CD8-positive, alpha-beta memory T cell (primary cell): ENCODE measurements around the gene LRRTM4. TPM values are rescaled to one million over a fixed set of nuclear protein-coding genes. Genes with fewer than 3 reads are reported as not detected.
"Not testable (repeated sequence)": the region's sequence is repeated elsewhere in the genome, so short reads cannot be mapped to it uniquely, and the experiment has no call there.

Experiments
- CTCF ChIA-PET: fragments of 350-600 bp; sonication (Branson Sonifier 250); formaldehyde crosslinking; loops from one replicate; lab custom pipeline; 2021; ENCODE audit warnings: antibody characterized with exemption; lab: Charles Lee
- POLR2A ChIA-PET: fragments of 350-600 bp; sonication (Branson Sonifier 250); formaldehyde crosslinking; loops from one replicate; lab custom pipeline; 2021; ENCODE audit warnings: antibody characterized with exemption; lab: Charles Lee
- DNase-seq, 5 donors: peaks; one replicate each; pipeline versions ENCODE4 v3.0.0 to v3.0.0-alpha.2; 2020 to 2022; ENCODE audit warnings: mixed read lengths in 1 of 5
- H3K27ac ChIP-seq: one replicate; pipeline ENCODE4 v1.7.0; 2013; ENCODE audit warnings: low read depth, mild to moderate bottlenecking, low read length, moderate library complexity
- H3K27me3 ChIP-seq: 2 replicates; pipeline ENCODE4 v1.7.0; 2013; ENCODE audit warnings: low read length, mild to moderate bottlenecking; ENCODE audit not compliant: insufficient read depth, poor library complexity, severe bottlenecking
- H3K36me3 ChIP-seq: 2 replicates; pipeline ENCODE4 v1.7.0; 2013; ENCODE audit warnings: mild to moderate bottlenecking, low read length, moderate library complexity; ENCODE audit not compliant: insufficient read depth
- H3K4me1 ChIP-seq: 2 replicates; pipeline ENCODE4 v1.7.0; 2013; ENCODE audit warnings: mild to moderate bottlenecking, low read length, moderate library complexity; ENCODE audit not compliant: insufficient read depth
- H3K4me3 ChIP-seq: 2 replicates; pipeline ENCODE4 v1.7.0; 2013; ENCODE audit warnings: mild to moderate bottlenecking, low read length
- H3K9me3 ChIP-seq: 2 replicates; pipeline ENCODE4 v1.7.0; 2013; ENCODE audit warnings: mild to moderate bottlenecking, low read length
- H3K27ac Mint-ChIP-seq, 8 donors: one replicate each; pipeline ENCODE4 v1.8.0; 2020 to 2021; ENCODE audit warnings: mixed read lengths in 8 of 8, mild to moderate bottlenecking in 6 of 8, inconsistent platforms in 3 of 8, moderate library complexity in 3 of 8
- H3K27me3 Mint-ChIP-seq, 2 donors: one replicate each; pipeline ENCODE4 v1.8.0; 2020 to 2021; ENCODE audit warnings: mixed read lengths in 2 of 2, mild to moderate bottlenecking in 1 of 2, moderate library complexity in 1 of 2
- H3K36me3 Mint-ChIP-seq, 3 donors: one replicate each; pipeline ENCODE4 v1.8.0; 2020 to 2021; ENCODE audit warnings: mixed read lengths in 3 of 3, inconsistent platforms in 1 of 3, mild to moderate bottlenecking in 1 of 3
- H3K4me1 Mint-ChIP-seq, 3 donors: one replicate each; pipeline ENCODE4 v1.8.0; 2020 to 2021; ENCODE audit warnings: mixed read lengths in 3 of 3, inconsistent platforms in 1 of 3, mild to moderate bottlenecking in 1 of 3
- H3K4me3 Mint-ChIP-seq, 7 donors: one replicate each; pipeline ENCODE4 v1.8.0; 2020 to 2021; ENCODE audit warnings: mixed read lengths in 7 of 7, mild to moderate bottlenecking in 6 of 7, moderate library complexity in 4 of 7, inconsistent platforms in 2 of 7
- H3K9me3 Mint-ChIP-seq, 5 donors: one replicate each; pipeline ENCODE4 v1.8.0; 2020 to 2022; ENCODE audit warnings: mixed read lengths in 5 of 5, mild to moderate bottlenecking in 3 of 5, moderate library complexity in 2 of 5, inconsistent platforms in 1 of 5
- polyA plus RNA-seq: library from polyadenylated mRNA; unstranded; fragments of 300-500 nt; fragmentation: Illumina TruSeq; gene quantifications from one replicate; pipeline ENCODE4 v1.2.3, GENCODE V29; 2021
- total RNA-seq, 2 experiments: library from RNA; stranded (reverse); gene quantifications; one replicate each; pipeline ENCODE4 v1.2.3, GENCODE V29; 2021

LRRTM4 gene
- total and polyA plus RNA-seq, 3 experiments from 2014 or later: not detected

DNA sequence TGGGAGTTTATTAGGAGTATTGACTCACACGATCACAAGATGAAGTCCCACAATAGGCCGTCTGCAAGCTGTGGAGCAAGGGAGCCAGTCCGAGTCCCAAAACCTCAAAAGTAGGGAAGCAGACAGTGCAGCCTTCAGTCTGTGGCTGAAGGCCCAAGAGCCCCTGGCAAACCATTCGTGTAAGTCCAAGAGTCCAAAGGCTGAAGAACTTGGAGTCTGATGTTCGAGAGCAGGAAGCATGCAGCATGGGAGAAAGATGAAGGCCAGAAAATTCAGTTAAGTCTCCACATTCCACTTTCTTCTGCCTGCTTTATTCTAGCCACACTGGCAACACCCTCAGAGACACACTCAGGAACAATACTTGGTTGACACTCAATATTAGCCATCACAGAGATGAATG is 492.9 kb downstream of the LRRTM4 start:
- DNase-seq, H3K27me3 ChIP-seq, H3K27me3 Mint-ChIP-seq, H3K27ac ChIP-seq, CTCF ChIA-PET, H3K27ac Mint-ChIP-seq, H3K36me3 Mint-ChIP-seq, POLR2A ChIA-PET, H3K36me3 ChIP-seq, H3K9me3 ChIP-seq, H3K4me1 ChIP-seq, H3K4me3 ChIP-seq, H3K4me3 Mint-ChIP-seq, H3K4me1 Mint-ChIP-seq: not testable (repeated sequence)
- H3K9me3 Mint-ChIP-seq: peaks cover 2 to 25% (median 9%) of the 10 kb centered on the region in 5 donors

DNA sequence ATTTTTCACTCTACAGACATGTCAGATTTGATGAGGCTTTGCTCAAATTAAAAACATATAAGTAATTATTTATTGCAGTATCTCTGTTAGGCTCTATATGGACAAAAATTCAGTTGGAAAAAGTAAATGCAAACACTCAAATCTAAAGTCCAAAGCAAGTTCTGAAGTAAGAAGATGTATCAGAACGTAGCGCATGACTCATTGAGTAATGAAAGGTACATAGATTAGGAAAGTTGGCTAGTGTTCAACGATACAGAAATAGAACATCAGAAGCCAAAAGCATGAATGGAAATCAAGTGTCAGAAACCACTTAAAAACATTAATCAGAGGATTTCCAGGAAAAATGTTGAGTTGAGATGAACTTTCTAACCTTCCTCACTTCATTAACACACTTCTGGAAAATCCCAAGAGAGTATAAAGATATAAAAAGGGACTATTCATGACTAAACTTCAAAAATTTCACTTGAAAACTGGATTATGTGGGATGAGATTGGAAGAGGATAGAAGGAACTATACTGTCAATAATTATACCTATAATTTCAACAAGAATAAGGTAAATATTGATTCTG is 494.1 kb downstream of the LRRTM4 start:
- Histone ChIP-seq H3K36me3 (no peaks in the 10 kb centered on the region), H3K27ac (no peak overlapping the region), H3K4me1 (no peaks in the 10 kb centered on the region), H3K27me3 (no peaks in the 10 kb centered on the region), H3K9me3 (no peaks in the 10 kb centered on the region), H3K4me3 (no peak overlapping the region)
- Mint-ChIP-seq H3K4me1 (no peaks in the 10 kb centered on the region), H3K9me3 (peaks cover 5 to 33% (median 13%) of the 10 kb centered on the region in 5 donors), H3K27ac (no peak overlapping the region), H3K27me3 (no peaks in the 10 kb centered on the region), H3K36me3 (no peaks in the 10 kb centered on the region), H3K4me3 (no peak overlapping the region)
- ChIA-PET POLR2A (no interaction called here), CTCF (no interaction called here)
- no peak for DNase-seq

DNA sequence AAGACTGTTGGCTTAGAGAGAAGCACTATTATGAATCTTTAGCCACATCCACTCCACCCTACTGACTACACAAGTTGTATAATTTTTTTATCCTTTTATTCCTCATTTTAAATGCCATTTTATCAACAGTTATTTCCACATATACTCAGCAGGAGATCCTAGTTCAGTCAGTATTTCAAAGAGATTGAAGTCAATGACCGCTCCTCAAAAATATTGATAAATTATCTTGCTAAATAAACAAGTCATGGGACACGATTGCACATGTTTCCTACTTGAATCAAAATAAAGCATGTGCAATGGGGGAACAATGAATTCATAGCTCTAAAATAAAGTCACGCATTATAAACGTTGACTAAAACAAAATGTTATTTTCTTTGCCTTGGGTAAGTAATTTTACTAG is 496.5 kb downstream of the LRRTM4 start:
- Histone ChIP-seq H3K36me3 (no peaks in the 10 kb centered on the region), H3K27ac (no peak overlapping the region), H3K27me3 (no peaks in the 10 kb centered on the region), H3K4me3 (no peak overlapping the region), H3K9me3 (no peaks in the 10 kb centered on the region), H3K4me1 (no peaks in the 10 kb centered on the region)
- ChIA-PET POLR2A (no interaction called here), CTCF (no interaction called here)
- Mint-ChIP-seq H3K9me3 (peaks cover 5 to 27% (median 10%) of the 10 kb centered on the region in 5 donors), H3K4me3 (no peak overlapping the region), H3K36me3 (no peaks in the 10 kb centered on the region), H3K27me3 (no peaks in the 10 kb centered on the region), H3K4me1 (no peaks in the 10 kb centered on the region), H3K27ac (no peak overlapping the region)
- DNase-seq: no peak

DNA sequence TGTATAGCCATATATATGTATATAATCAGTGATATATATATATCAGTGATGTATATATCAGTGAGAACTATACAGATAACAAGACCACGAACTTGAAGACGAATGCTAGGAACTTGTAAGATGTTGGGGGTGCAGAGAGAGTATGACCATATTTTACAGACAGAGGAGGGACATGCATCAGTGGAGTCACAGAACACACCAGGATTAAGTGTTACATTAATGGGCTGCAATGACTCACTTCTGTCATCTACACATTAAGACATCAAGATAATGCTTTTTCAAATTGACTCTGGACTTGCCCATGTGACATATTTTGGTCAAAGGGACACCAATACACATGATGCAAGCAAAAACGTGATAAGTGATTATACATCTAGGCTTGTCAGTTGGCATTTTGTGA is 501.0 kb downstream of the LRRTM4 start:
- ChIA-PET POLR2A (no interaction called here), CTCF (no interaction called here)
- no peaks in the 10 kb centered on the region for H3K27me3 ChIP-seq
- no peaks in the 10 kb centered on the region for H3K36me3 ChIP-seq
- H3K9me3 Mint-ChIP-seq: peaks cover 2 to 18% (median 15%) of the 10 kb centered on the region in 5 donors
- H3K27ac ChIP-seq: no peak overlapping the region
- H3K4me1 Mint-ChIP-seq: no peaks in the 10 kb centered on the region
- no peaks in the 10 kb centered on the region for H3K27me3 Mint-ChIP-seq
- no peaks in the 10 kb centered on the region for H3K4me1 ChIP-seq
- no peak for DNase-seq
- H3K36me3 Mint-ChIP-seq: no peaks in the 10 kb centered on the region
- no peaks in the 10 kb centered on the region for H3K9me3 ChIP-seq
- H3K4me3 ChIP-seq: no peak overlapping the region
- H3K27ac Mint-ChIP-seq: no peak overlapping the region
- H3K4me3 Mint-ChIP-seq: no peak overlapping the region

DNA sequence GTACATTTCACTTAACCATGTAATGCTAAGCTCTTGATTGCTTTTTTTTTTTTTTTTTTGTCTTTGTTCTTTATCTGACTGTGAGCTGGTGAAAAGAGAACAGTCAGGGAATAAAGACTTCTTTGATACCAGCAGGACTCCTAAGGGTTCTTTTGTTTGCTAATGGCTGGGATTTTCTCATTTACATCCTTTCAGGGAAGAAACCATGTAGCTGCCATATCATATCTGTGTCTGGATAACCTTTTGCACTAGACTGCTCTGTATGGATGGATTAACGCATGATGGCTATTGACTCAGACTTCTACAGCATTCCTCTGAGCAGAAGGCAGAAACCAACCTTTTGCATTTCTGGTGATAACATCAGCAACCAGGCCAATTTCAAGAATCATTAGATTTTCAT is 504.0 kb downstream of the LRRTM4 start:
- H3K4me3 ChIP-seq: no peak overlapping the region
- no peaks in the 10 kb centered on the region for H3K4me1 Mint-ChIP-seq
- no peaks in the 10 kb centered on the region for H3K4me1 ChIP-seq
- H3K27me3 Mint-ChIP-seq: no peaks in the 10 kb centered on the region
- H3K27ac ChIP-seq: no peak overlapping the region
- H3K4me3 Mint-ChIP-seq: no peak overlapping the region
- H3K36me3 Mint-ChIP-seq: no peaks in the 10 kb centered on the region
- H3K27ac Mint-ChIP-seq: no peak overlapping the region
- H3K9me3 Mint-ChIP-seq: peaks cover 0 to 17% (median 14%) of the 10 kb centered on the region in 5 donors
- CTCF ChIA-PET: no interaction called here
- POLR2A ChIA-PET: no interaction called here
- no peaks in the 10 kb centered on the region for H3K27me3 ChIP-seq
- no peak for DNase-seq
- H3K9me3 ChIP-seq: no peaks in the 10 kb centered on the region
- H3K36me3 ChIP-seq: no peaks in the 10 kb centered on the region

DNA sequence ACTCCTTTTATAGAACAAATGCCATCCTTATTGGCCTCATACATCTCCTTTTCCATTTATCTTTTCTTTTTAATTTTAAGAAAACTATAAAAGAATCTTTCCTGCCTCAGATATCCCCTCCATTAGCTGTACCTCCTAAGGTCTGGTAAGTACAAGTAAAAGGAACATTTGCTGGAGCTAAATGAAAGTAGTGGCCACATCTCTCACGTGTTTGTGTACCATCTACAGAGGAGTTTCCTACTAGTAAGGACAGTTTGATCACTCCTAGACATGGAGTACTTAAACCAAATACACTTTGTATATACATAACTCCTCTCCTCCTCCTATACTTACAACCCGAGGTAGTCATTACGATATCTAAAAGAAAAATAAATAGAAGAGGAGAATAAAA is 504.8 kb downstream of the LRRTM4 start:
- Histone ChIP-seq H3K27ac (no peak overlapping the region), H3K9me3 (no peaks in the 10 kb centered on the region), H3K27me3 (no peaks in the 10 kb centered on the region), H3K4me1 (no peaks in the 10 kb centered on the region), H3K4me3 (no peak overlapping the region), H3K36me3 (no peaks in the 10 kb centered on the region)
- DNase-seq: no peak
- Mint-ChIP-seq H3K4me3 (no peak overlapping the region), H3K9me3 (peaks cover 0 to 18% (median 15%) of the 10 kb centered on the region in 5 donors), H3K27me3 (no peaks in the 10 kb centered on the region), H3K36me3 (no peaks in the 10 kb centered on the region), H3K27ac (no peak overlapping the region), H3K4me1 (no peaks in the 10 kb centered on the region)
- ChIA-PET POLR2A (no interaction called here), CTCF (no interaction called here)

DNA sequence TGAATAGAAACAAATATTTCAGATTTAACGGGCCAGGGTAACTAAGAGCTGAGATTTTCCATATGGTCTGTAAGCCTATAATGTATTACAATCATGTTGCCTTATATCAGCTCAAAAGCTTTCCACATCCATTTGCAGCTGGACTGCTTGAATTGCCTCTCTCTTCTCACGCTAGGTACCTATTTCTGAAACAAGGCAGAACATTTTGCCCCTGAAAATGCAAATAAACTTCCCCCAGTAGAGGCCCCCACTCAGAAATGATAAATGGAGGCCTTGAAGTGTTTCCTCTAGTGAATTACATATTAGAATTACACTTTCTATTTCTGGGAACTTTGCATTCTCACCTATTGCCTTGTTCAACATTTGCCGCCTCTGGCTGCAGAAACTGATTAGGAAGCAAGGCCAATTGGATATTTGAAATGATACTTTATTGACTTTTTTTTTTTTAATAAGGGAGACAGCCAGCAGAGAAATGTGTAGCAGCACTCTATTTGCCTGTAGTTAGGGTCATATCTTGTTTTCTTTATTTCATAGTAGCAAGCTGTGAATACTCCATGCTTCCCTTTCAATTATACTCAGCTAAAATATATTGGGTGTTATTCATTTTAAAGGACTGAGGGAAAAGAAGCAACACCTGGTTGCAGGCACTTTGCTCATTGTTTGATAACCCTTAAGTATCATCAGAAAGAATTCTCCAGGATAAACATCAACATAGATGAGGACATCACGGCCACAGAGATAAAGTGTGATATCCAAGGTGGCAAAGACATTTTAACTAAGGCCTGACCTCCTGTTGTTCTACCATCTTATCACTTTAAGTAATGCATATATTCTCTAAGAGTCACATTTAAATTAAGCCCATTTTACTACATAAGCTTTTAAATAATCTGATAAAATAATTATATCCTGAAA is 505.5 kb downstream of the LRRTM4 start:
- POLR2A ChIA-PET: no interaction called here
- H3K36me3 Mint-ChIP-seq: no peaks in the 10 kb centered on the region

DNA sequence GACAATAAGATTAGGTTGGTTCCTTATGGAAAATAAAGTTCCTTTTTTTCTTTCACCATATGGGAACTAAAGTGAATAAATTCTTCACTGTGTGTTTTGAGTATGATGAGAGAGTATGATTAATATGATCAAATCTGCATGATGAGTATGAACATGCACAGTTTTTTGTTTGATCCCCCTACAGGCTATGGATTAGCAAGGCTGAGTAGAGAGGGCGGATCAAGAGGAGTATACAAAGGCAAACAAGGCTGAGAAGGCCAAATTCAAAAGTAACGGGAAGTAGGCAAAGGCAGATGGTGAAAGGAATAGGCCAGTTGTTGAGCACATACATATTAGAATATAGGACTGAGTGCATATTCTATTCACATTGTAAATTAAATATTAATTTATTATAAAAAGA is 508.2 kb downstream of the LRRTM4 start:
- Mint-ChIP-seq H3K4me1 (no peaks in the 10 kb centered on the region), H3K27ac (no peak overlapping the region), H3K36me3 (no peaks in the 10 kb centered on the region), H3K9me3 (peaks cover 0 to 21% (median 16%) of the 10 kb centered on the region in 5 donors), H3K4me3 (no peak overlapping the region), H3K27me3 (no peaks in the 10 kb centered on the region)
- H3K4me3 ChIP-seq: no peak overlapping the region
- H3K9me3 ChIP-seq: no peaks in the 10 kb centered on the region
- no peaks in the 10 kb centered on the region for H3K36me3 ChIP-seq
- H3K27ac ChIP-seq: no peak overlapping the region
- POLR2A ChIA-PET: no interaction called here
- CTCF ChIA-PET: no interaction called here
- no peaks in the 10 kb centered on the region for H3K4me1 ChIP-seq
- H3K27me3 ChIP-seq: no peaks in the 10 kb centered on the region
- DNase-seq: no peak

More for the DNA sequence above, 505.5 kb downstream of the LRRTM4 start:
- Histone ChIP-seq H3K36me3 (no peaks in the 10 kb centered on the region), H3K4me3 (no peak overlapping the region), H3K27ac (no peak overlapping the region), H3K9me3 (no peaks in the 10 kb centered on the region), H3K4me1 (no peaks in the 10 kb centered on the region), H3K27me3 (no peaks in the 10 kb centered on the region)
- H3K9me3 Mint-ChIP-seq: peaks cover 0 to 15% (median 10%) of the 10 kb centered on the region in 5 donors
- no peak for DNase-seq
- H3K27ac Mint-ChIP-seq: peak overlapping the region in 1 of 8 donors; percentile 6
- CTCF ChIA-PET: no interaction called here
- H3K4me3 Mint-ChIP-seq: no peak overlapping the region
- no peaks in the 10 kb centered on the region for H3K27me3 Mint-ChIP-seq
- no peaks in the 10 kb centered on the region for H3K4me1 Mint-ChIP-seq
